ENCODE data around the gene SPAST.

DNA sequence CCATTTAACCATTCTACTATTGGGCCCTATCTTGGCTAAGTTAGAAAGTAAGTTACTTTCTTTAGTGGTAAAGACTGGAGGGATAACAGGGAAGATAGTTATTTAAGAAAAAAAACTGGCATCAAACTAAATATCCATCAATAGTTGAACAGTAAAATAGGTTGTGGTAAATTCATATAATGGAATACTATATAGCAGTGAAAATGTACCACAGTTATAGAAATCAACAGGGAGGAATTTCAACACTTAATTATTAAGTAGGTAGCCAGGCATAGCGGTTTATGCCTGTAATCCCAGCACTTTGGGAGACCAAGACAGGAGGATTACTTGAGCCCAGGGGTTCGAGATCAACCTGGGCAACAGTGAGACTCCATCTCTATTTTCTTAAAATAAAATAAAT is 3.1 kb upstream of the SPAST start:
- TF ChIP-seq, protein P1, sequence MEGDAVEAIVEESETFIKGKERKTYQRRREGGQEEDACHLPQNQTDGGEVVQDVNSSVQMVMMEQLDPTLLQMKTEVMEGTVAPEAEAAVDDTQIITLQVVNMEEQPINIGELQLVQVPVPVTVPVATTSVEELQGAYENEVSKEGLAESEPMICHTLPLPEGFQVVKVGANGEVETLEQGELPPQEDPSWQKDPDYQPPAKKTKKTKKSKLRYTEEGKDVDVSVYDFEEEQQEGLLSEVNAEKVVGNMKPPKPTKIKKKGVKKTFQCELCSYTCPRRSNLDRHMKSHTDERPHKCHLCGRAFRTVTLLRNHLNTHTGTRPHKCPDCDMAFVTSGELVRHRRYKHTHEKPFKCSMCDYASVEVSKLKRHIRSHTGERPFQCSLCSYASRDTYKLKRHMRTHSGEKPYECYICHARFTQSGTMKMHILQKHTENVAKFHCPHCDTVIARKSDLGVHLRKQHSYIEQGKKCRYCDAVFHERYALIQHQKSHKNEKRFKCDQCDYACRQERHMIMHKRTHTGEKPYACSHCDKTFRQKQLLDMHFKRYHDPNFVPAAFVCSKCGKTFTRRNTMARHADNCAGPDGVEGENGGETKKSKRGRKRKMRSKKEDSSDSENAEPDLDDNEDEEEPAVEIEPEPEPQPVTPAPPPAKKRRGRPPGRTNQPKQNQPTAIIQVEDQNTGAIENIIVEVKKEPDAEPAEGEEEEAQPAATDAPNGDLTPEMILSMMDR (IDR thresholded peaks at IDR 0.05), result no peak
- no peak for TF ChIP-seq POLR2A (IDR thresholded peaks at IDR 0.05)
